NCI-H774 (cell line): ENCODE data around the gene EGFL7.
"Not testable (repeated sequence)": the region's sequence is repeated elsewhere in the genome, so short reads cannot be mapped to it uniquely, and the experiment has no call there.

ENCODE experiments used
- DNase-seq: peaks from one replicate; lab custom pipeline; 2025; lab: John Stamatoyannopoulos, UW

The EGFL7 gene

DNA sequence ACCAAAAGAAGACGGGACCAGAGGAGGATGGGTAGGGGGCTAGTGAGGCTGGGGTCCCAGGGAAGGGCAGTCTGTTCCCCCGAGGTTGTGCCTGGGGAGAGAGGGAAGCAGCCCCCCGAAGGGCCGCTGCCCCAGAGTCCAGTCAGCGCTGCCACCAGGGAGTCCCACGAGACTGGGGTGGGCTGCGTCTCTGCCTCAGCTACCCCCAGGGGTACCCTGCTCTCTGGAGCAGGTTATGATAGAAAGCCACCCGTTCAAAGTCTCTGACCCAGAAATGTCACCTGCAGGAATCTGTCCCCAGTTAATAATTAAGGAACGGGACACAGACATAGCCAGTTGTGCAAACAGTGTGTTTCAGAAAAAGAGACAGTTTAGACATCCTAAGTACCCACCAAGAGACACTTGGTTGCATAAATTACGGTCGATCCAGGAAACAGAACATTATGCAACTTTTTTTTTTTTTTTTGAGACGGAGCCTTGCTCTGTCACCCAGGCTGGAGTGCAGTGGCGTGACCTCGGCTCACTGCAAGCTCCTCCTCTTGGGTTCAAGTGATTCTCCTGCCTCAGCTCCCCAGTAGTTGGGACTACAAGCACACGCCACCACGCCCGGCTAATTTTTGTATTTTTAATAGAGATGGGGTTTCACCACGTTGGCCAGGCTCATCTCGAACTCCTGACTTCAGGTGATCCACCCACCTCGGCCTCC is 35.3 kb downstream of the EGFL7 start:
- no peak for DNase-seq

GRCh38 chr9:136698635-136699246 is 36.0 kb downstream of the EGFL7 start:
- DNase-seq: no peak

GRCh38 chr9:136700304-136700703 is 37.6 kb downstream of the EGFL7 start:
- no peak for DNase-seq

DNA sequence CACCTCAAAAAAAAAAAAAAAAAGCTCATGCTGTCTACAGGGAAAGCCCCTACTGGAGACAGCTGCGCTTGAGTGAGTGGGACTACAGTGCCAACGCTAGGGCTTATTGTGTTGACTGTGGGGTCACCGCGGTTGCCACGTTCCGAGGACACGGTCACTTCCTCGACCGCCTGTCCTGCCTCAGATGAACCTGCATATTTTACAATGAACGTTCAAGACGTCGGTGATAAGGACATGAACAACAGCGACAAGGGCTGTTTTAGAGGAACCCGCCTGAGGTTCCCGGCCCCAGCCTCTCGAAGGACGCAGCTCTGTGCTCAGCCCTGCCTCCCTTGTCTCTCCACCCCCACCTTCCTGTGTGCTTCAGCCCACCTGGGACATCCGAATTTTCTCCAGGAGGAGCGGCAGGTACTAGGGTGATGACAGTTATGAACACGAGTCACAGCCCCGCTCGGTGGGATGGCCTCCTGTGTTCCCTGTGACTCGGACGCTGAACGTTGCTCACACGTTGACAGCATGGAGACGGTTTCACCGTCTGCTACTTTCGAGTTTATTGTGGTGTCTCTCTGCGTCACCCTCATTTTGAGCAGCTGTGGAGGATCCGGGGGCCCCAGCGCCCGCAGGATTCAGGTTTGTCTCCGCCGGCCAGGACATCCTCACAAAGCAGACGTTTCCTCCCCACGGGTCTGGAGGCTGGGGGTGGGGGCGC is 38.4 kb downstream of the EGFL7 start:
- DNase-seq: no peak

- DNase-seq: no peak
Observed at GRCh38 chr9:136701668-136702053, 38.9 kb downstream of the EGFL7 start.

GRCh38 chr9:136703276-136703860 is 40.7 kb downstream of the EGFL7 start:
- DNase-seq: no peak

GRCh38 chr9:136704741-136705140 is 42.0 kb downstream of the EGFL7 start:
- DNase-seq: not testable (repeated sequence)

- DNase-seq: no peak
Observed at GRCh38 chr9:136705564-136705963, 42.8 kb downstream of the EGFL7 start.

- no peak for DNase-seq
Observed at GRCh38 chr9:136707011-136707410, 44.3 kb downstream of the EGFL7 start.

DNA sequence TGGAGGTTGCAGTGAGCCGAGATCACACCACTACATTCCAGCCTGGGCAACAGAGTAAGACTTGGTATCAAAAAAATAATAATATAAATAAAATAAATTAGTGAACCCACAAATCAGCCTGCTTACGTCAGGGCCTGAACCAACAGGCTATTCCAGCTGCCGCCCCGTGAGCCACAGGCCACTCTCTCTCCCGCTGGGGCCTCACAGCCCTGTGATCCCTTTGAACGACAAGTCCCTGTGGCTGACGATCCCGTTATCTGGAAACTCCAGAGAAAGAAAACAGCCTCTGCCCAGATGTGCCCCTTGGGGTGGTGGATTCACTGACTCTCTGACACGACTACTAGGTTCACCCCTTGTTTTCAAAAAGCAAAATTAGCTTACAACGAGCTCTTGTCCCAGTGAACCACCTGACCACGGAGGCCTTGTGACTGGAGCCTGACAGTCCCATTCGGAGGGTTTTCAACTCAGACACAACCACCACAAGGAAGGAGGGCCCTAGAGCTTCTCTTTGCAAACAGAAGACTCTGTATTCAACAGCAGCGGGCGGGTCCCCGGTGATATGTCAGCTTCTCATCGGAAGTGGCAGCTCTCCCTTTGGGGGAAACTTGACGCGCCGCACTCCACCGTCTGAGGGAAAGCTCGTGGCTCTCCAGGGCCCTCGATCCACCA is 45.3 kb downstream of the EGFL7 start:
- no peak for DNase-seq

DNA sequence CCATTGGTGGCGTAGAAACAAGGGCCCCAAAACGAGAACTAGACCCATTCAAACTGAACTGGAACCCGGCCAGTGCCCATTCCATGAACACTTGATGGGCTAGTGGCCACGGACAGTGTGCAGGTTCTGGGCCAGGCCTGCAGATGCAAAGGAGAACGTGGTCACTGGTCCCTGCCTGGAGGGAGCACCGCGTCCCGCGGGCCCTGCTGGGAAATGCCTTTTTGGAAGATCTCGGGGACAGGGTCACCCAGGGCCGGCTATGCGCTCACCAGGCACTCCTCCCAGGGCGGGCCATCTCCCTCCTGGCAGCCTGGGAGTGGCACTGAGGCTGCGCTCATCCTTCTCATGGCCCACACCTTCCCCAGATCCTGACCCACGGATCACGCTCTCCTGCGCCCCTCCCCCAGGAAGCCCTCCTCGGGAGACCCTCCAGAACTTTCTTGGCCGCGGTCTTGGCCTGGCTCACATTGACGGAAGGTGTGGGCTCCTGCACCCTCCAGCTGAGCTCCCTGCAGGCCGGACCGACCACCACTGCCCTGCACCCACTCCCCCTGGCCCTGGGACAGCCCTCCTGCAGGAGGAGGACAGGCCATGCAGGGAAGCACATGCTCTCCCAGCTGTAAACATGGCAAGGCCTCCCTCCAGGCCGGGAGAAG is 46.9 kb downstream of the EGFL7 start:
- DNase-seq: no peak

DNA sequence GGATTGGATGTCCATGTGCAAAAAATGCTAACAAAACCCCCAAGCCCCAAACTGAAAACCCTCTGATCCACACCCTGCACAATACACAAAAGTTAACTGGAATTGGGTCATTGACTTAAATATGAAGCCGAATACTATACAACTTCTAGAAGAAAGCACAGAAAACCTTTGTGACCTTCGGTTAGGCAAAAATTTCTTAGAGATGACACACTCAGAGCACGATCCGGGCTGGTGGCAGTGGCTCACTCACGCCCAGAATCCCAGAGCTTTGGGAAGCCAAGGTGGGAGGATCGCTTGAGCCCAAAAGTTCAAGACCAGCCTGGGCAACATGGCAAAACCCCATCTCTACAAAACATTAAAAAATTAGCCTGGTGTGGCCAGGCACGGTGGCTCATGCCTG is 47.8 kb downstream of the EGFL7 start:
- DNase-seq: no peak

- not testable (repeated sequence) for DNase-seq
Observed at GRCh38 chr9:136711219-136711648, 48.5 kb downstream of the EGFL7 start.

- peak; percentile 78 for DNase-seq
Observed at GRCh38 chr9:136711751-136712689, 49.3 kb downstream of the EGFL7 start, which contains the start of gene DIPK1B. Gene DIPK1B (plus strand): TSS chr9:136712572. CDS start chr9:136712666, 94 bp downstream.

- no peak for DNase-seq
Observed at GRCh38 chr9:136712690-136713544, 50.2 kb downstream of the EGFL7 start.

DNA sequence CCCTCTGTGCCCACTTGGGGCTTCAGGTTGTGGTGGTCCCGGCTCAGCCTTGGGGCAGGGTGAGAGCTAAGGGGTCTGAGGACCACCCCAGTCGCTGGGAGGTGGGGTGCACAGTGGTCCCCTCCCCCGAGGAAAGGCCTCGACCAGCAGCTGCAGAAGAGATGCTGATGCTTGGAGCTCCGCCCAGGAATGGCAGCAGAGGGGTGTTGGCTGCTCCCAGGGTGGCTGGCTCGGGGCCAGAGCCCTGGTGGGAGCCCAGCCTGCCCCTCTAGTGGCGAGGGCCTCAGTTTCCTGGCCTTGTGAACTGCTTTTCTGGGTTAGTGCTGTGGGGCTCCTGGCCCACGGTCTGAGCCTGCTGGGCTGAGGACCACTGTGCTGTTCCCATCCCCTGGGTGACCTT is 50.8 kb downstream of the EGFL7 start:
- no peak for DNase-seq

DNA sequence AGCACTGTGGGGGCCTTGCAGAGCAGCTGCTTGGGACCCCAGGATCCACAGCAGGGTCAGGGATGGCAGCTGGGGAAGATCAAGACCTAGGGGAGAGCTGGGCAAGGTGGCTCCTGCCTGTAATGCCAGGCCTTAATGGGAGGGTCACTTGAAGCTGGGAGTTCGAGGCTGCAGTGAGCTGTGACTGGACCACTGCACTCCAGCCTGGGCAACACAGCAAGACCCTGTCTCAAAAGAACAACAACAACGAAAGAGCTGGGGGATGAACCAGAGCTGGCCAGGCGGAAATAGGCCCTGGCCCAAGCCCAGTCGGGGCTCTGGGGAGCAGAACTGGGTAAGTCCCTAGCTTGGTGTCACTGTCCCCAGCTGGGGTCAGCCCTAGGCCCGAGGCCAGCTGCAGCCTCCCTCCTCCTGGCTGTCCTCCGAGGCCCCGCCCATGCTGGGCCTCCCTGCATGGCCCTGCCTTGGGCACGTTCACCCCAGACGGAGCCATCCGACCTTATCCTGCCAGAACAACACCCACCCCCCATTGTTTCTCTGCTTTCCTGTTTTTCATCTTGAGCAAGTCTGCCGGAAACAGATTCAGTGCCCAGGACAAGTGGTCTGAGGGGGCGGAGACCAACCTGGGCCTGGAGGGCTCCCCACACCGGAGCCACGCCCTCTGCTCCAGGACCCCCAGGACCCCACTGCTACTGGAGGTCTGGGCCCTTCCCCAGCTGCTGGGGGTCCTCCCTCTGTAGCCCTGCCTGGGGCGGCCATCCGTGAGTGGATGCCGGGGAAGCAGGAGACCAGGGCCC is 51.6 kb downstream of the EGFL7 start:
- no peak for DNase-seq

DNA sequence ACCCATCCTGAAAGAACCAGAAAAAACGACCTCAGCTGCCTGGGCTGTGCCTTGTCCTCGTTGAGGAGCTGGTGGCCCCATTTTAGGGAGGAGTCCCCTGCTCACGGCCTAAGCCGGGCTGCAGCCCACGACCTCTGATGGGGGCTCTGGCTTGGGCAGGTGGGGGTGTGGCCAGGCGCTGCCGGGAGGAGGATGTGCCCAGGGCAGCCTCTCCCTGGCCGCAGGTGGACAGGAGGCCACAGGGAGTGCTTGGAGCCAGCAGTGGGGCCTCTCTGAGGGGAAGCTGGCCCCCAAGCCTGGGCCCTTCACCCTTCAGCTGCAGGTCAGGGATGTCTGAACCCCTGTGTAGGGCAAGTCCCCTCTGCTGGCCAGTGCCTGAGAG is 52.2 kb downstream of the EGFL7 start:
- no peak for DNase-seq

- DNase-seq: no peak
Observed at GRCh38 chr9:136717399-136717798, 54.7 kb downstream of the EGFL7 start.
